NCI-H748 (cell line): ENCODE data around the gene NR2F1.
A peak's percentile ranks its signal among the peaks of the same experiment; 100 is the strongest.
"Not testable (repeated sequence)": the region's sequence is repeated elsewhere in the genome, so short reads cannot be mapped to it uniquely, and the experiment has no call there.

Experiments used
- DNase-seq: peaks from one replicate; lab custom pipeline; 2025; ENCODE audit not compliant: unreplicated experiment; lab: John Stamatoyannopoulos, UW

Gene NR2F1

DNA sequence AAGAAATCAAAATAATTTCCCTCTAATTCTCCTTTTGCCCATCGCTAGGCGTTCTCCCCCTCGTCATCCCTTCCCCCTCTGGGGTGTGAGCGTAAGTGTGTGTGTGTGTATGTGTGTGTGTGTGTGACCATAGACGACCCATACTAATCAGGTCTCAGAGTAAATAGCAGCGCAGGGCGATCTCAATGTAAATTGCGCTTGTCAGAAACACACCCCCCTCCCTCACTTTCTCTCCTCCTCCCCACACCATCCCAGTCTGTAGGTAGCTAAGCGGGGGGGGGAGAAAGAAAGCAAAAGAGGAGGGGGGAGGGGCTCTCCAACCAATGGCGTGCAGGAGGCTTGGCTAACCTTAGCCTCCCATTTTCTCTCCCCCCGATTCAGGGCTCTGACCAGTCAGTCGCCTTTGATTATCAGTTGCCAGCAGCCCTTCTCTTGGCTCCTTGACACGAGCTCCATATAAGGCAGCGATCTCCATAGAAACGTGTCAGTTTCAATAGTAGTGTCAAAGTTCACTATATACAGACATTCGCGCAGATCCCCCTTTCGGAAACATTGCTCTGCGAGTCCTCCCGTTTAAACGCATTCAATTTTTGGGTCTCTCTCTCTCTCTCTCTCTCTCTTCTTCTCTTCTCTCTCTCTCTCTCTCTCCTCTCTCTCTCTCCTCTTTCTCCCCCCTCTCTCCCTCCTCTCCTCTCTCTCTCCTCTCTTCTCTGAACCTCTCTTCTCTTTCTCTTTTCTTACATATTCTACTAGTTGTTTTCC, at the start of gene NR2F1:
TSS of gene NR2F1 (plus strand) at position 546 of the 762 bp plus-strand sequence. CDS start 1,802 bp downstream, outside the sequence.
- DNase-seq, result peak; percentile 100

DNA sequence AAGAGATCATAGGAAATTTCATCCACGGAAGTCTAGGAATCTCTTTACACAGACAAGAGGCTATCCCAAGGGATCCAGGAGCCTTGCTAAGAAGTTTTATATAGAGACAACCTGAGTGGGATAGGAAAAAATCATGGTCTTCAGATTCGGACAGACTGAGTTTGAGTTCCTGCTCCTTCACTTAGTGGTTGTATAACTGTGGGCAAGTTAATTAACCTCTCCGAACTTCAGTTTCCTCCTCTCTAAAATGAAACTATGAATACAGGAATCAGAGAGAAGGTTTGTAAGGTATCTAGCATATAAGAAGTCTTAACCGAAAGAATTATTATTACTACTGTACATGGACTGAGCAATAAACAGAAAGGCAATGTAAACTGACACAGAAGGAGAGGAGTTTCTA, 37.1 kb upstream of the NR2F1 start:
- DNase-seq, result no peak

DNA sequence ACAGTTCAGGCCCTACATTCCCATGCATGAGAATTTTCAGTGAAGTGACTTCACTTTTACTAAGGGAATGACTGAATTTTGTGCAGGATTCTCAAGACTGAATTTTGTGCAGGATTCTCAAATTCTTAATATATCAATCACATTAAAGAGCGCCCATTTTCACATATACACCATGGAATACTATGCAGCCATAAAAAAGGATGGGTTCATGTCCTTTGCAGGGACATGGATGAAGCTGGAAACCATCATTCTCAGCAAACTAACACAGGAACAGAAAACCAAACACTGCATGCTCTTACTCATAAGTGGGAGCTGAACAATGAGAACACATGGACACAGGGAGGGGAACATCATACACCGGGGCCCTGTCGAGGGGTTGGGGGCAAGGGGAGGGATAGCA, 33.4 kb upstream of the NR2F1 start:
- not testable (repeated sequence) for DNase-seq

DNA sequence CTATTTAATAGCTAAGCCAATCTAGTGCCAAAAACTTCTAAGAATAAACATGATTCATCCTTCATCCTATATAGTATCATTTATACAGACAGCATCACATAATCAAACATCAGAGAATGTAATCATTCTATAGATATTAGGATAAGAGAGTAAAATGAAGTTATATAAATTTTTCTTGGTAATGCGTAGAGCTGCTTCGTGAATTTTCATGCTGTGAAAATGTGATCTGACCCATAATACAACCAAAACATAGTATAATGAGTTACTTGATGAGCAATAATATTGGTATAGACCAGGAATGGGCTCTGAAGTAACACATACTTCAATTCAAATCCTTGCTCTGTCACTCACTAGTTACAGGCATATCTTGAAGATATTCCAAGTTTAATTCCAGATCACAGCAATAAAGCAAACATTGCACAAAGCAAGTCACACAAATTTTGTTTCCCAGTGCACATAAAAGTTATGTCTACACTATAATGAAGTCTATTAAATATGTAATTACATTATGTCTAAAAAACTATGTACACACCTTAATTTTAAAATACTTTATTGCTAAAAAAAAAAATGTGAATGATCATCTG, 25.9 kb upstream of the NR2F1 start:
- no peak for DNase-seq

DNA sequence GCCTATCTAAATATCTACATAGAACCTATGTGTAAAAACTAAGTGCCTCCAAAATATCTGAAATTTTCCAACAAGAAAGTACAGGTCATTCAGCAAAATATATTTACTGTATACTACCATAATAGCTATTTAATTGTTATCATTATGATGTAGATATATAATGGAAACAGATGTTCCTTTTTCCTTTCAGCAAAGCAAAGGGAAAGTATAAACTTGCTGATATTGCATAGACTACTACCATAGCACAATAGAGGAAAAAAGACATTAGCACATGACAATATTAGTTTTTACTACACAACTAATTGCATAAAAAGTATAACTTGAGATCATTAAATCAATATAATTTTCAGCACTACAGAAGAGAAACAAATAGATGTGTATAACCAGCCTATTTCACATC, 16.9 kb upstream of the NR2F1 start:
- peak; percentile 33 for DNase-seq

DNA sequence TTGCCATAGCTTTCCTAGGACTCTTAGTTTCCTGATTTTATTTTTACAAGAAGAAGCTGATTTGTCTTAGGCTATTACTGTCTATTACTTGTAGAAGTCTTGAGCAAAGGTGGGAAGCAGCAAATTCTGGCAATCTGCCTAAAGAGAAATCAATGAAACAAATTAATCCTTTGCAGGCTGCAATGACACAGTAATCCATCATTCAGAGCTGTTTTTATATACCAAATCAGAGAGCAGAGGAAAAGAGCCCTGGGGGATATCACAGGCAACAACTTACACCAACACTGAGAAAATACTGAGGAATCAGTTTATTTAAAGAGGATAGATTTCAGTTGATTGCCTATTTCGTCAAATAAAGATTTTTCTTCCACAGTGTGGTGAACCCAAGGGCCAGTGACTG, 15.6 kb upstream of the NR2F1 start:
- peak; percentile 11 for DNase-seq

DNA sequence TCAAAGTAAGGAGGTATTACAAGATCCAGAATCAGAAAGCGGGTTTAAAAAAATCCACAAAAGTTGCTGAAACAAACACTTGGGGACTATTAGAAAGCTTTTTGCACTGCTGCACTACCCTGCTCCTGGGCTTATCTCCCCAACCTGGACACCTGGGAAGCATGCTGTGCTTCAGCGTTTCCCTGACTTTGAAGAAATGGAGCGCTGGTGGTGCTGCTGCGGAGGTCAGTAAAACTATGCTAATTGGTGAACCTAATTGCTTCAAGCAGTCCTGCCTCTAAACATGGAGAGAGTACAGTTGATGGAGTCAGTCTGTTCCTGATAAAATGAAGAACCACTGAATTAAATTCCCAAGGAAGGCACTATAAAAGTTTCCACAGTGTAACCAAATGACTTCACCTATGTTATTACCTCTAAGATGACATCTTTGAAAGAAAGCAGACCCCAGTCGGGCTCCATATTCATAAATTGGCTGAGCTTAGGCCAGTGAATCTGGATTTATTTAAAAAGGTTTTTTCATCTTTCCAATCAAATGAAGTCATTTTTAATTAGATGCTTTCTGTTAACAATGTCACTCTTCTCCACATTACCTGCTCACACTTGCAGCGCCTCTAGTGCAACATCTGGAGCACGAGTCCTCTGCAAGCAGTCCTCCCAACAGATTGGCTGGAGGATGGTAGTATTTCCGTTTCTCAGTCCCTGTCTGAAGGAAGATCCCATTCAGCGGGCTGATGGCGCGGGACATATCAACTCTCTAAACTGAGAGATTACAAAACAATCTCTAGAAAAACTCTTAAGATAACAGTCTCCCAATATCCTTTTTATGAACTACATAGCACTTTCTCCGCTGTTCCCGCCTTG, 13.5 kb upstream of the NR2F1 start:
- DNase-seq, result no peak

DNA sequence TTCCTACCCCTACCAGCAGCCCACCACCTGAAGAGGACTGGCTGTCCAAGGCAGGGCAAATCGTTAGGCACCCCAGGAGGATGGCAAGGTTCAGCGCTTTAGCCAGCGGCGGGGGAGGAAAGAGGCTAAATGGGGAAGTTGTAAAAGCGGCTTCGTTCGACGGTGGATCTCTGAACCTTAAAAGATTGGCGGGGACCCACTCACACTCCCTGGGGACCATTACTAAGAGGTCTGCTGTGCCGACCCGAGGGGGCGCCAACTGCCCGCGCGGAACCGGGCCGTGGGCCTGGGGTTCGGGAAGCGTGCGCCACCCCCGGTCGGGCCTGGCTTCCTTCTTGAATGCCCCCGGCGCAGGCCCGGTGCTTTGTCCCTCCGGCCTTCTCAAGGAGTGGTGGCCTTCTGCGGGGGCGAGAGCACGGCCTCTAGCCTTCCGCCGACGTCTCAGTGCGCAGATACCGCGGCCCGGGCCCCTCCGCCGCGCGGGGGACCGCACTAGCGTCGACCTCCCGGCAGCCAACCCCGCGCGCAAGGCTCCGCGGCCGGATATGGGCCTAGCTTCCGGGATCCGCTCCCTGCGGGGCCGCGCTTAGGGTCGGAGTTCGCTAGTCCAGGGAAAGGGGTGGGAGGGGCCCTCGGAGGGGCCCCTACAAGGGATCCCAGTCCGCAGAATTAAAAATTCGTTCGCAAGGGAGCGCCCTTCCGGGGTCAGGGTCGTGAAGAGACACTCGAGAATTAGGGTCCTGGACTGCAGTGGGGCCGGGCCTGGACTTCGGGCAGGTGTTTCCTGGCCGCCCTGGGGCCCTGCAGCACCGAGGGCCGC, 12.5 kb upstream of the NR2F1 start:
- DNase-seq, result no peak

DNA sequence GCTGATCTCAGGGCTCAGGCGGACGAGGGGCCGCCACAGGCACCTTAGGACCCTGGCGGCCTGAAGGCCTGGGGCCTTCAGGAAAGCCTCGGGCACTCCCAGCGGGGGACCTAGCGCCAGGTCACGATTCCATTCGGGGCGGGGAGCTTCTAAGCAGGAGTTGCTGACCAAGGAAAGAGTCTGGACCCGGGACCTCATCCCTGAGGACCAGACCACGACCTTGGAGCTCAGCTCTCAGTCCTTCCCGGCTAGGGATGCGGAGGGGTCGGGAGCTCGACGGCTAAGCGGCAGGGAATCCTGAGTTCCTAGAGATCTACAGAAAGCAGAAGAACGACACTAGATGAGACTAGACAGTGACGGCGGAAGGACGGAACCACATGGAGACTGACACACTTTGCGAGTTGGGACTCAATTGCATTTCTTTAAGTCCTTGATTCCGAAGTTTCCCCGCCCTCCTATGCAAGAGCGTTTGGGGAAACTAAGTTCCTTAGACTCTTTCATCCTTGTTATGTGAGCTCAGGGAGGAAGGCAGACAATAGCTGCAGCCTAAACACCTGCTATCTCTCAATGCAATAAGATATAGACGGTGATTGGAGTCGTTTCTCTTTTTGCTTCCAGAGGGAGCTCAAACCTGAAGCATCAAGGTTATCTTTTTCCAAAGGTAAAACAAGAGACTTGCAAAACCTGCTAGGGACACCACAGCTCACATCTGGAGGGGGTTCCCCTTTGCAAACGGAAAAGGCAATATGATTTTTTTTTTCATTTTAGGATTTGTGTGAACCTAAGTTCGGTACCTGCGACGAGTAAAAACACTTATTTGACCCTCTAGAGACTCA, 11.7 kb upstream of the NR2F1 start:
- DNase-seq, result peak; percentile 3

DNA sequence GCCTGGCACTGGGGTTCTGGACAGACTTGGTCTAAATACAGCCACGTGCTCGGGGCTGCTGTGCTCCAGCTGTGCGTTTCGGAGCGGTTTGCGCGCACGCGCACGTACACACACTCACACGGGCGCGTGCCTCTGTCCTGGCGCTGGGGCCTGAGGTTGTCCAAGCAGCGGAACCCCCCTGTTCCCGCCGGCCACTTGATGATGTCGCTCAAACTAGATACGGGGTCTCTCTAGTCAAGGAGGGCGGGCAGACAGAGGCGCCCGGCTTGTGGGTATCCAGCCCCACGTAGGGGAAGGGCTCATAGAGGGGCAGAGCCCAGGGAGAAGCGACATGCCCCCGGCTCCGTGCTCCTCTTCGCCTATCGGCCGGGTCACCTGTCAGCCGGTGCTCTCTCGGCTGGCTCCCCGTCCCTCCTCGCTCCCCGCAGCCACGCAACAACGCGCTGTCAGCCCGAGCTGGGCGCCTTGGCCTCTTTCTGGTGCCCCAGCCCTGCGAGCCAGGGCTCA, 10.9 kb upstream of the NR2F1 start:
- no peak for DNase-seq

DNA sequence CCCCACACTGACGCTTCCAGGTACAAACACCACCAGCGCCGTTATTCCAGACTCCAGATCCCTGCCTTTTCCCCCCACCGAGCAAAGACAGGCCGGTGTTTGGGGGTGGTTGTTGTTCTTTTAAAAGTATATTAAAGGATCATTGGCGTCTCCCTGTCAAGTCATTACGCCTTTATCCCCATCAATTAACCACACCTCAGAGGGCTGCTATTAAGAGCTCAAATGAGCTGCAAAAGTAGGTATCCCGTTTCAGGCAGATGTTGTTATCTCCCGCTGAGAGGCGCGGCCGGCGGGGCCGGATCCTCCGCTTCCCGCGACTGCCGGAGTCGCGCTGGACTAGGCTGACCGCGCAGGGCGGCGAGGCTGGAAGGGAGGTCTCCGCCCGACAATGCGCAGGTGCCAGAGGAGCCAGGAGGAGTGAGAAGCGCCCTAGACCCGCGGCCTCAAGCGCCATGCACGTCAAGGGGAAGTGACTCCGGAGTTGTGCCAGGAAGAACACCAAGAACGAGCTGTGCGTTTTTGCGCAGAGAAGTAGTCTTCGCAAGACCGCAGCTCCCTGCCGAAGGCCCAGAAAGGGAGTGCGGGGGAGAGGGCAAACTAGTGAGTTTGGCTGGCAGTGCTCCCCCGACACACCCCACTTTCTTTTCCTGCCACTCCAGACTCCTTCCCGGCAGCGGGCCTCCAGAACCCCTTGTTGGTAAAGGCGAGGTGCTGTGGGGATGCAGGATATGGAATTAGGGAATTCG, 10.2 kb upstream of the NR2F1 start:
- DNase-seq, result no peak

DNA sequence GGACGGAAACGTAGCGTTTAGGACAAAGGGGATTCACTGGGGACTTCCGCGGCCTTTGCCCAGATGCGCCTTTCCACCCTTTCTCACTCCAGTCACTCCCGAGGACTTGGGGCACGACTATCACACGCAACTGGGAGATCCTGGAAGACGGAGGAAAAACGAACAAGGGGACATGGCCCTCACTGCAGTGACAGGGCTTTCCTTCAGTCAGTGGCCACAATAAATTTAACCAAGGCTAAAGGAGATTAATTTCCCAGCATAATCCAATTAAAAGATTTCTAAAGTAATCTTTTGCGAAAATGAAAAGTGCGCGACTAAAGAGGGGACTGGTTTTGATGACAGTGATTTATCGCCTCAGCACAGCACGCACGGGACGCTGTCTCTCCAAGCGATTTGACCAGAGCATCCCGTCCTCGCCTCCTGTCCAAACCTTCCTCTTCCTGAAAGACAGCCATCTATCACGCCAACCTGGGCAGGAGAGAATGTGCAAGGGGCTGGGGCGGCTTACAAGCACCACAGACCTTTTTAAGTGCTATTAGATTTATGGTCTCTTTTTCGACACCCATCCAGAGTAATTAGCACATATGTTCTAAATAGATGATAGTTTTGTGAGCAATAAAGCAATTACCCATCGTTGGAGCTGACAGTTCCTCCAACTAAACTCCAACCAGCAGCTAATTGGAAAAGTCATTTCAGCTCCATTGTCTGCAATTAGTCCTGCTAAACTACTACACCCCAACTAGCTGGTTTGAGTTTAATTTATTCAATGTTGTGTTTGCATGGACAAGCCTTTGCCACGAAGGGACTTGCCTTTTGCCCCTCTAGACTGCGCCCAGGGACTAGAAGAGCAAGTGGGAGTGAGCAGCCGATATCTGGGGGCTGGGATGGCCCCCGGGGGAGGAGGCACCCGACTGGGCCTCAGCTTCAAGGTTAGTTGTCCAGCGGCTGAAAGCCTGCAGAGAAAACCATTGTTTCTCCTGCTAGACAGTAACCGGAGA, 9.4 kb upstream of the NR2F1 start:
- no peak for DNase-seq

DNA sequence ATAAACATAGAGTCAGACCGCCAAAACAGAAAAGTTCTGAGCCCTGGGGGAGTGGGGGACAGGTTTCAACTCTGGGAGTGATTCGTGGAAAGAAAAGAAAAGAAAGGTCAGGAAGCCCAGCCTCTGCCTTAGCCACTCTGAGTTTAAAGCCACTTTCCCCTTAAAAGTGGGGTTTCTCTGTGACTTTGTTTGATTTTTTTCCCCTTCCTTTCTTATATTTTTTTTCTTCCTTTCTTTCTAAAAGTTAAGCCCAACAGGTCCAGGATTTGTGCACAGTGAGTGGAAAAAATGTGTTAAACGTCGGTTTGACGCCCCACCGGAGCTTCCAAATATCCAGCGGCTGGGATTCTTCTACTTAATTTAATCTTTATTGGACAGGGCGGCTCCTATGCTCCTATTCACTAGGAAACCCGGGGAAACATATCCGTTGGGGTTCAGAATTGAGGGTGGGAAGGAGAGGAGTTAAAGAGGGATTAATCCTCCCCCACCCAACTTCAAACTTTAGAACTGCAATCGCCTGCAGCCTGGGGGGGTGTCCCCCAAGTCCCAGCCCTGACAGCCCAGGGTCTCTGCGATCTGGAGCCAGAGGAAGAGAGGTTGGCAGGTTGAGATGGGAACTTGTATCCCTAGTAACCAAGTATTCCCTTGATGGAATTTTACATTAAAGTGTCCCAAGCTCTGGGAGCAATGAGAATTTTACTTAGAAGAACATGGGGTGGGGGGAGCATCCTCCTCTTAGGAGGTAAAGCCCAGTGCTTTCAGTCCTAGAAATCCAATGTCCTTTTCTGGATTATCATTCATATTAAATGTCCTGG, 8.3 kb upstream of the NR2F1 start:
- no peak for DNase-seq

DNA sequence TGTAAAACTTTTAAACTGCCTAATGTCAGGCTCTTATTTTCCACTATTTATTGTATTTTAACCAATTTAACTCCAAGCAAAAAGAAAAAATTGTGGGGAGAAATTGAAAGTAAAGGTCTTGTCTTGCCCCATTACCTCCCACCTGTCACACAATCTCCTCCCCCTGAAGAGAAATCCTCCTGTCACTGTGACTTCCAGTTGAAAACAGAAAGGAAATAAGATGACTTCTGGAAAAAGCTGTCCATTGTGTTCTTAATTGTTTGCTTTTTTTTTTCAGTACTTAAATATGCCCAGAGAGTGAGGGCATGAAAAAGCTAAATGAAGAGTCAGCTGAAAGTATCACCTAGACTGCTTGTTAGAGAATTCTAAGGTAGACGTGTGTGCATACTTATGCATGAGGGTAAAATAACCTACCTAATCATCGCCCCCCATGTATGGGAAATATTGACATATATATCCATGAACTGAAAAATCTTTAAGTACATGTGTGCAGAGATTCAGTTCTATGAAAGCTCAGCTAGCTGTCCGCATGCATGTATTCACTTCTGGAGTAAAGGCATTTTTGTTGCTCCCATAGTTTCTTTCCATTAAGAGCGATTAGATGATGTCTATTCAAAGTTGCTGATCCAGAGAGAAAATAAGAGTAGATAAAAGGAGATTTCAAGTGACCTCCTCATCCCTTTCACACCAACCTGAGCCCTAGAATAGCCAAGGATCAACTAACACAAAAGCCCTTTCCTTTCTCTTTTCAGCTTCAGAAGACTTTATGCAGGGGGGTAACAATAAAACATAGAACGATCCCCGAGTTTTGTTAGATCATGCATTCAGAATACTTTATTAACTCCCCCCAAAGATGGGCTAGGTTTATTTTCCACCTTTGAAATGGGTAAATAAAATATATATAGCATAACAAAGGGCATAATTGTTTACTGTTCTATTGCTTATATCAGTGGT, 7.3 kb upstream of the NR2F1 start:
- DNase-seq, result no peak

DNA sequence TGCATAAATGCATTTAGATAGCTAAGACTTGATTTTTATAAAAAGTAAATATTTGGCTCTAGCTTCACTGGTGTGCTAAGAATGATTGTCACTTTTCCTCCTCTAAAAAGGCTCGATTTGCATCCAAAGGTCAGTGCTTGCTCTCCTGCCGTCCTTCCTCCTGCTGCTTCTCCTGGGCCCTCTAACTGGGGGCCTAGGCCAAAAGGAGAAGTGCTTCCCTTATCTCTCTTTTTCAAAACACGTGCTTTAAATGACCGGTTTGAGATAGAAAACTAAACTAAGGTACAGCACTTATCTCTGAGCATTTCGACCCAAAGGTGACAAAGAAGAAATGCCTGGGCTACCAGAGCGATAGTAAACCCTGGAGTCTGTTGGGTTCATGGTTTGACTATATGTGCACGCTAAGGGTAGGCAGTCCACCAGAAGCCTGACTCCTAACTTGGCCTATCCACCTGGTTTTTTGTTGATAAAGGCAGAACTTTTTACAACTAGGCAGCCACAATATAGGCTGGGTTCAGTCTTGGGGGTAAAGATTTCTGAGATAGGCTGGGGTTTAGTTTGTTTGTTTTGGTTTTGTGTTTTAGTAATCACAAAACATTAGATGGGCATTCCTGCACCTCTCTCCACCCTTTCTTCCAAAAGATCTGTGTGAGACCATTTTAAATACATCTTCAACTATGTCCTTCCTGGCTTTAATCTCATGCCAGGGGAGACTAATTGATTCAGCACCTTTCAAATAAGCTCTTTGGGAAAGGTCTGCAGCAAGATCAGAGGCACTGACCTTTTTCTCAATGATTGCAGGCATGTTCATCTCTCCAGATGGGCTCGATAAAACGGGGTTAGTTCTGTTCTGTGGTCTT, 5.8 kb upstream of the NR2F1 start:
- no peak for DNase-seq
